Measurements from ENCODE around the gene TESK1.

- TF ChIP-seq, protein P1, sequence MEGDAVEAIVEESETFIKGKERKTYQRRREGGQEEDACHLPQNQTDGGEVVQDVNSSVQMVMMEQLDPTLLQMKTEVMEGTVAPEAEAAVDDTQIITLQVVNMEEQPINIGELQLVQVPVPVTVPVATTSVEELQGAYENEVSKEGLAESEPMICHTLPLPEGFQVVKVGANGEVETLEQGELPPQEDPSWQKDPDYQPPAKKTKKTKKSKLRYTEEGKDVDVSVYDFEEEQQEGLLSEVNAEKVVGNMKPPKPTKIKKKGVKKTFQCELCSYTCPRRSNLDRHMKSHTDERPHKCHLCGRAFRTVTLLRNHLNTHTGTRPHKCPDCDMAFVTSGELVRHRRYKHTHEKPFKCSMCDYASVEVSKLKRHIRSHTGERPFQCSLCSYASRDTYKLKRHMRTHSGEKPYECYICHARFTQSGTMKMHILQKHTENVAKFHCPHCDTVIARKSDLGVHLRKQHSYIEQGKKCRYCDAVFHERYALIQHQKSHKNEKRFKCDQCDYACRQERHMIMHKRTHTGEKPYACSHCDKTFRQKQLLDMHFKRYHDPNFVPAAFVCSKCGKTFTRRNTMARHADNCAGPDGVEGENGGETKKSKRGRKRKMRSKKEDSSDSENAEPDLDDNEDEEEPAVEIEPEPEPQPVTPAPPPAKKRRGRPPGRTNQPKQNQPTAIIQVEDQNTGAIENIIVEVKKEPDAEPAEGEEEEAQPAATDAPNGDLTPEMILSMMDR (IDR thresholded peaks at IDR 0.05; ENCODE audit: low read length) = no peak
- TF ChIP-seq EZH2phosphoT487 (IDR thresholded peaks at IDR 0.05; ENCODE audit: low read length) (no peak), EZH2 (optimal IDR thresholded peaks at IDR 0.05; ENCODE audit: low read depth, low read length) (no peak)
Measured at GRCh38 chr9:35656348-35656747, 51.3 kb downstream of the TESK1 start.

All from MM.1S (cell line).